HG03159 (cell line): ENCODE results near the gene BMP5.
A peak's percentile ranks its signal among the peaks of the same experiment; 100 is the strongest.

Experiments
- ATAC-seq: cut with Tn5 transposase; IDR thresholded peaks from one replicate; pipeline ENCODE4 v1.9.1; 2021; ENCODE audit warnings: mild to moderate bottlenecking, moderate library complexity; ENCODE audit not compliant: unreplicated experiment

BMP5 gene

GRCh38 chr6:55819811-55820210 lies 55.6 kb downstream of the BMP5 start:
- no peak for ATAC-seq

- no peak for ATAC-seq
Measured at GRCh38 chr6:55818482-55818881, 56.9 kb downstream of the BMP5 start.

- ATAC-seq = no peak
Measured at GRCh38 chr6:55812509-55812908, 62.9 kb downstream of the BMP5 start.

- ATAC-seq = no peak
Measured at GRCh38 chr6:55811074-55811473, 64.3 kb downstream of the BMP5 start.

- ATAC-seq = no peak
Measured at GRCh38 chr6:55802259-55802658, 73.1 kb downstream of the BMP5 start.

- no peak for ATAC-seq
Measured at GRCh38 chr6:55798571-55798970, 76.8 kb downstream of the BMP5 start.

GRCh38 chr6:55794136-55794812 lies 81.1 kb downstream of the BMP5 start:
- ATAC-seq = peak; percentile 52

- no peak for ATAC-seq
Measured at GRCh38 chr6:55785273-55785672, 90.1 kb downstream of the BMP5 start.

GRCh38 chr6:55782275-55782674 lies 93.1 kb downstream of the BMP5 start:
- no peak for ATAC-seq

- no peak for ATAC-seq
Measured at GRCh38 chr6:55778705-55779104, 96.7 kb downstream of the BMP5 start.

GRCh38 chr6:55777469-55777868 lies 97.9 kb downstream of the BMP5 start:
- ATAC-seq = no peak

GRCh38 chr6:55776113-55776512 lies 99.3 kb downstream of the BMP5 start:
- ATAC-seq = no peak

GRCh38 chr6:55775029-55775318 lies 100.4 kb downstream of the BMP5 start:
- ATAC-seq = no peak

- ATAC-seq = no peak
Measured at GRCh38 chr6:55774286-55775028, 100.9 kb downstream of the BMP5 start.

- no peak for ATAC-seq
Measured at GRCh38 chr6:55773620-55774216, 101.7 kb downstream of the BMP5 start.

GRCh38 chr6:55772730-55773129 lies 102.7 kb downstream of the BMP5 start:
- ATAC-seq = no peak

- no peak for ATAC-seq
Measured at GRCh38 chr6:55759536-55759935, 115.9 kb downstream of the BMP5 start.

- ATAC-seq = no peak
Measured at GRCh38 chr6:55758156-55758937, 117.0 kb downstream of the BMP5 start.

- no peak for ATAC-seq
Measured at GRCh38 chr6:55756531-55757031, 118.8 kb downstream of the BMP5 start.

GRCh38 chr6:55748880-55749279 lies 126.5 kb downstream of the BMP5 start:
- no peak for ATAC-seq

- no peak for ATAC-seq
Measured at GRCh38 chr6:55746473-55746872, 128.9 kb downstream of the BMP5 start.
